OCI-LY7 (cell line): ENCODE results near the gene PNLDC1.

Experiments used
- CTCF ChIP-seq: fragments of 200-600 bp; sonication (generic); conservative IDR thresholded peaks from 2 replicates; pipeline ENCODE4 v1.5.1; 2014; ENCODE audit warnings: mild to moderate bottlenecking, antibody characterized with exemption, low read length, moderate library complexity, mixed read lengths
- EZH2phosphoT487 ChIP-seq: fragments of 200-600 bp; sonication (generic); IDR thresholded peaks from 2 replicates; pipeline ENCODE4 v1.6.1; 2018; ENCODE audit warnings: low read depth, borderline replicate concordance, mild to moderate bottlenecking, mixed run types, antibody characterized with exemption, low read length, moderate library complexity, mixed read lengths

- TF ChIP-seq CTCF (no peak; the same call in 1 of the 2 replicates), EZH2phosphoT487 (no peak)
Measured at GRCh38 chr6:159833556-159833955, 33.5 kb downstream of the PNLDC1 start.
